ENCODE measurements around the gene UNKL. TPM values are rescaled to one million over a fixed set of nuclear protein-coding genes. Genes with fewer than 3 reads are reported as not detected.

Gene UNKL
- total RNA-seq, 1 donor from 2014 or later, result 26.2 TPM

DNA sequence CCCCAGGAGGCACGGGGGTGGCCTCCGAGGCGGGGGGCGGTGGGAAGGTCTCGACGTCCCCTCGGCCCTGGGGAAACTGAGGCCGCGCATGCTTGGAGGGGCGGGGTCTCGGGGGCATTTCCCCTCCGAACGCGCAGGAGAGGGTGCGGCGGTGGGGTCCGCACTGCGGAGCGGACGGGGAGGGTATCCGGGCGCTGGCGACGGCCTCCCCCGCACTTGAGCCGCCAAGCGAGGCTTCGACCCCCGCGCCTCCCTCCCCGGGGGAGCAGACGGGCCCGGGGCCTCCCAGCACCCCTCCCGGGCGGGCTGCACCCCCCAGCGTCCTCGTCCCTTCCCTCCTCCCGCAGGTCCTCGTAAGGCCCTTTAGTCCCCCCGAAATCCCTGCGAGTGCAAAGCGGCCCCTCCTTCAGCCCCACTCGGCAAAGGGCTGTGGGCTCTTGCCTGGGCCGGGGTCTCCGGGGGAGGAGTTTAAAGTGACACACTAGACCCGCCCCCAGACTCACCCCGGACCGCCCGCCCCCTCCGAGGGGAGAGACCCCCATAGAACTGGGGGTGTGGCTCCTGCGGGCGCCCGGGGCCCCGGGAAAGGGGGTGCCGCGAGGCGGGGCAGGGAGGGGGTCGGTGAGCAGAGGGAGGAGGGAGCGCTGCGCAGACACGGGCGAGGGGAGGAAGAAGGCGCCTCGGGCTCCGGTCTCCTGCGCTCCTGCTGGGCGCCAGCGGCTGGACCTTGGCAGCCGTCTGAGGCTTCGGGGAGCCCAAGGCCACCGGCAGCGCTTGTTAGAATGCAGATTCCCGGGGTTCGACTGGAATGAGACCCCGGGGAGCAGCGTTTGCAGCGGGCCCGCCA lies 80.4 kb downstream of the UNKL start:
- H3K36me3 Mint-ChIP-seq (ENCODE audit: low read depth), result no peaks in the 10 kb centered on the region
- H3K9me3 Mint-ChIP-seq, result no peaks in the 10 kb centered on the region
- H3K4me3 Mint-ChIP-seq, result no peak overlapping the region
- no peak overlapping the region for H3K27ac Mint-ChIP-seq (ENCODE audit: unreplicated experiment)
- peaks cover 60% of the 10 kb centered on the region for H3K27me3 Mint-ChIP-seq (ENCODE audit: low read depth)
- peaks cover 12% of the 10 kb centered on the region for H3K4me1 Mint-ChIP-seq
- no peak for DNase-seq (ENCODE audit: low read depth, low spot score)
- TF ChIP-seq, protein P1, sequence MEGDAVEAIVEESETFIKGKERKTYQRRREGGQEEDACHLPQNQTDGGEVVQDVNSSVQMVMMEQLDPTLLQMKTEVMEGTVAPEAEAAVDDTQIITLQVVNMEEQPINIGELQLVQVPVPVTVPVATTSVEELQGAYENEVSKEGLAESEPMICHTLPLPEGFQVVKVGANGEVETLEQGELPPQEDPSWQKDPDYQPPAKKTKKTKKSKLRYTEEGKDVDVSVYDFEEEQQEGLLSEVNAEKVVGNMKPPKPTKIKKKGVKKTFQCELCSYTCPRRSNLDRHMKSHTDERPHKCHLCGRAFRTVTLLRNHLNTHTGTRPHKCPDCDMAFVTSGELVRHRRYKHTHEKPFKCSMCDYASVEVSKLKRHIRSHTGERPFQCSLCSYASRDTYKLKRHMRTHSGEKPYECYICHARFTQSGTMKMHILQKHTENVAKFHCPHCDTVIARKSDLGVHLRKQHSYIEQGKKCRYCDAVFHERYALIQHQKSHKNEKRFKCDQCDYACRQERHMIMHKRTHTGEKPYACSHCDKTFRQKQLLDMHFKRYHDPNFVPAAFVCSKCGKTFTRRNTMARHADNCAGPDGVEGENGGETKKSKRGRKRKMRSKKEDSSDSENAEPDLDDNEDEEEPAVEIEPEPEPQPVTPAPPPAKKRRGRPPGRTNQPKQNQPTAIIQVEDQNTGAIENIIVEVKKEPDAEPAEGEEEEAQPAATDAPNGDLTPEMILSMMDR (conservative IDR thresholded peaks at IDR 0.05), result no peak

DNA sequence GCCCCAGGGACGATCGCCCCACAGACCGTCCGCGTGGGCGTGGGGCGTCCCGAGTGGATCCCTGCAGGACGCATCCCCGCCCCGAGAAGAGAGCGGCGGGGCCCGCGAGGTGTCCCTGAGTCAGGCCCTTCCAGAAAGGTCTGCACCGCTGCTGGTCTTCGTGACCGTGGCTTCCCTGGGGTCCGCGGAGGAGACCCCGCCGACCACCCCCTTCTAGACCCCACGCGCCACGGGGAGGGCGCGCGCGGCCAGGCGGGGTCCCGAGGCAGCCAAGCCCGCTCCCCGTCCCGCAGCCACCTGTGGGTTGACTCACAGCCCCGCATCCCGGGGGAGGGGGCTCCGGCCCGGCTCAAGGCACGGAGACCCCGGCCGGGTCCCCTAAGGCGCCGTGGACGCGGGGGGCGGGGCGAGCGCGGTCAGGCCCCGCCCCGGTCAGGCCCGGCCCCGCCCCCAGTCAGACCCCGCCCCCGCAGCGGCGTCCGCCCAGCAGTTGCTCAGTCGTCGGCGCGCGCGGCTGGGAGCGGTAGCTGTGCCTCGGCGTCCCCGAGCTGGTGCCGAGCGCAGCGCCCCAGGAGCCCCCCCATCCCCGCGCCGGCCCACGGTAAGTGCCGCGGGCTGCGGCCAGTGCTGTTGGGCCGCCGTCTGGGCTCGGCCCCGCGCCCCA lies 81.2 kb downstream of the UNKL start, which contains the start of gene BAIAP3:
BAIAP3 (plus strand) TSS at position 497 of the 664 bp plus-strand sequence. CDS start 4,905 bp downstream, outside the sequence.
- peaks cover 60% of the 10 kb centered on the region for H3K27me3 Mint-ChIP-seq (ENCODE audit: low read depth)
- no peak within 1 kb of the TSS for H3K27ac Mint-ChIP-seq (ENCODE audit: unreplicated experiment)
- no peaks in the 10 kb centered on the region for H3K36me3 Mint-ChIP-seq (ENCODE audit: low read depth)
- no peaks in the 10 kb centered on the region for H3K9me3 Mint-ChIP-seq
- TF ChIP-seq, protein P1 (conservative IDR thresholded peaks at IDR 0.05), result no peak
- peak; percentile 44 for DNase-seq (ENCODE audit: low read depth, low spot score)
- peak within 1 kb of the TSS; percentile 61 for H3K4me3 Mint-ChIP-seq
- peaks cover 12% of the 10 kb centered on the region for H3K4me1 Mint-ChIP-seq

DNA sequence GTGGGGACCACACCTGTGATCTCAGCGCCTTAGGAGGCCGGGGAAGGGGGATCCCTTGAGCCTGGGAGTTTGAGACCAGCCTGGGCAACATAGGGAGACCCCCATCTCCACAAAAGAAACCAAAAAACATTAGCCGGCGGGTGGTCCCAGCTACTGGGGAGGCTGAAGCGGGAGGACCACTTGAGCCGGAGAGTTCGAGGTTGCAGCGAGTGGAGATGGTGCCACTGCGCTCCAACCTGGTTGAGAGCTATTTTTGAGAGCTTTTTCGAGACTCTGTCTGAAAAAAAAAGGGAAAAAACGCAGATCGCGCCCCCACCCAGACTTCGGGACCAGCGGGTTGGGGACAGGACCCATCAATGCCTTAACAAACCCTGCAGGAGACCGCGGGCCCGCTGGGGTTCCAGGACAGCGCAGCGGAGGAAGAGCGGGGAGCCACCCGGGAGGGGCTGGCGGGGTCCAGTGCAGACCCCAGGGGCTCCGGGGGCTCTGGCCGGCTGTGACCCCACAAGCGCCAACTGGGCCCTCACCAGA lies 81.8 kb downstream of the UNKL start:
- peak overlapping the region; percentile 61 for H3K4me3 Mint-ChIP-seq
- TF ChIP-seq, protein P1 (conservative IDR thresholded peaks at IDR 0.05), result no peak
- H3K36me3 Mint-ChIP-seq (ENCODE audit: low read depth), result no peaks in the 10 kb centered on the region
- H3K27ac Mint-ChIP-seq (ENCODE audit: unreplicated experiment), result no peak overlapping the region
- no peaks in the 10 kb centered on the region for H3K9me3 Mint-ChIP-seq
- no peak for DNase-seq (ENCODE audit: low read depth, low spot score)
- peaks cover 60% of the 10 kb centered on the region for H3K27me3 Mint-ChIP-seq (ENCODE audit: low read depth)
- H3K4me1 Mint-ChIP-seq, result peaks cover 12% of the 10 kb centered on the region

DNA sequence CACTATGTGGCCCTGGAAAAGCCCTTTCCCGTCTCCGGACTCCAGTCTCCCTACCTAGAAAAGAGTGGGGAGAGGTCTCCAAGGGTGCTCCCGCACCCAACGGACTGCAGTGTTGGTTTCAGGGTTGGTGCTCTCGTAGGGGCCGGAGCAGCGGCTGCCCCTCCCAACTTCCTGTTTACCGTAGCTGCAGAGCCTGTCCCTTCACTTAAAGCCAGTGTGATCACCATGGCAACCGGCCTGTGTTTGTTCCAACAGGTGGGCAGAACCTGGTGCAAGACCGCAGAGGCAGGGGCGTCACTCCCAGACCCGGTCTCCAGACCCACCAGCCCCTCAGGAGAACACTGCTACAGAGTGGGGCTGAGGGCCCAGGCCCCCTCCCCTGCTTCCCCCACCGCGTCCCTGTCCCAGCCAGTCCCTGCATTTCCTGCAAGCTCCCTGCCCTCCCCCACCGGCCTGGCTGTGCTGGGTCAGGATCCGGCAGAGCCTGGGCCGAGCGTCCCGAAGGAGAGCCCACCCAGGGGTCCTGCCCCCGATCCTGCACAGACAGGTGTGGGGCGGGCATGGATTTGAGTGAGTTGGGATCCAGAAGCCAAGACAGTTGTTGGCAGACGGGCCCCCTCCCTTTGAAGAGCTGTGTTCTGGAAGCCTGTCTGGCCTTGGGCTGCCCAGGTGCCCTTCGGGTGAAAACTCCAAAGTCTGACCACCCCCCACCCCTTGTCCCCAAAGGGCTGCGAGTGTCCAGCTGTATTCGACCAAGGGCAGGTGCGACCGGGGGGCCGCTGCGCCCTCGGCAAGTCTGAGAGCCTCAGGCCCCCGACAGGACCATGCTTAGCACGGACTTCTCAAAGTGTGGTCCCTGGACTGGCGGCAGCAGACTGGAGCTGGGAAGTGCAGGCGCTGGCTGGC lies 82.5 kb downstream of the UNKL start:
- TF ChIP-seq, protein P1 (conservative IDR thresholded peaks at IDR 0.05), result no peak
- Mint-ChIP-seq H3K9me3 (no peaks in the 10 kb centered on the region), H3K4me3 (peak overlapping the region; percentile 67), H3K27me3 (ENCODE audit: low read depth) (peaks cover 57% of the 10 kb centered on the region), H3K36me3 (ENCODE audit: low read depth) (no peaks in the 10 kb centered on the region), H3K27ac (ENCODE audit: unreplicated experiment) (no peak overlapping the region), H3K4me1 (peaks cover 12% of the 10 kb centered on the region)
- no peak for DNase-seq (ENCODE audit: low read depth, low spot score)
